Fibroblast of villous mesenchyme (primary cell): ENCODE data around the gene LAS1L. TPM values are rescaled to one million over a fixed set of nuclear protein-coding genes. Genes with fewer than 3 reads are reported as not detected.
A peak's percentile ranks its signal among the peaks of the same experiment; 100 is the strongest.

ENCODE experiments used
- DNase-seq: peaks from one replicate; pipeline ENCODE4 v3.0.0-alpha.2; 2010; ENCODE audit warnings: low read depth
- H3K4me3 ChIP-seq: 2 replicates; pipeline ENCODE4 v1.5.1; 2011; ENCODE audit warnings: low read depth, mild to moderate bottlenecking, low read length
- CTCF ChIP-seq: IDR thresholded peaks from 2 replicates; pipeline ENCODE4 v1.5.1; 2012; ENCODE audit warnings: low read depth, mild to moderate bottlenecking, low read length; ENCODE audit not compliant: insufficient read depth
- total RNA-seq: library from RNA; depleted of rRNA; stranded (reverse); fragments of >200 nt; gene quantifications from 2 replicates; pipeline ENCODE4 v1.2.3, GENCODE V29; 2012

LAS1L gene
- 15.5 and 16.4 TPM in 2 replicates for total RNA-seq

GRCh38 chrX:65534450-65535292, at the start of gene LAS1L:
Gene LAS1L, minus strand, starts transcription at chrX:65534787. Its CDS starts 72 bp downstream, at chrX:65534715.
- no peak for TF ChIP-seq CTCF
- peak; percentile 94 for DNase-seq
- H3K4me3 ChIP-seq = peak within 1 kb of the TSS; percentile 78

GRCh38 chrX:65582450-65583082, 48.0 kb upstream of the LAS1L start:
- no peak for DNase-seq
- no peak for TF ChIP-seq CTCF
- H3K4me3 ChIP-seq = no peak overlapping the region

- peak; percentile 66 for DNase-seq
- TF ChIP-seq CTCF = peak; percentile 69
- no peak overlapping the region for H3K4me3 ChIP-seq
Observed at GRCh38 chrX:65581661-65582339, 47.2 kb upstream of the LAS1L start.

- no peak for DNase-seq
- no peak overlapping the region for H3K4me3 ChIP-seq
- no peak for TF ChIP-seq CTCF
Observed at GRCh38 chrX:65578346-65578745, 43.8 kb upstream of the LAS1L start.

- DNase-seq = no peak
- no peak for TF ChIP-seq CTCF
Observed at GRCh38 chrX:65576160-65576559, 41.6 kb upstream of the LAS1L start.

GRCh38 chrX:65575022-65575421, 40.4 kb upstream of the LAS1L start:
- DNase-seq = no peak
- H3K4me3 ChIP-seq = no peak overlapping the region
- TF ChIP-seq CTCF = no peak

More at GRCh38 chrX:65576160-65576559, 41.6 kb upstream of the LAS1L start:
- no peak overlapping the region for H3K4me3 ChIP-seq
